ENCODE measurements around the gene MFSD2B.
"Not testable (repeated sequence)": the region's sequence is repeated elsewhere in the genome, so short reads cannot be mapped to it uniquely, and the experiment has no call there.

Gene MFSD2B, protein sequence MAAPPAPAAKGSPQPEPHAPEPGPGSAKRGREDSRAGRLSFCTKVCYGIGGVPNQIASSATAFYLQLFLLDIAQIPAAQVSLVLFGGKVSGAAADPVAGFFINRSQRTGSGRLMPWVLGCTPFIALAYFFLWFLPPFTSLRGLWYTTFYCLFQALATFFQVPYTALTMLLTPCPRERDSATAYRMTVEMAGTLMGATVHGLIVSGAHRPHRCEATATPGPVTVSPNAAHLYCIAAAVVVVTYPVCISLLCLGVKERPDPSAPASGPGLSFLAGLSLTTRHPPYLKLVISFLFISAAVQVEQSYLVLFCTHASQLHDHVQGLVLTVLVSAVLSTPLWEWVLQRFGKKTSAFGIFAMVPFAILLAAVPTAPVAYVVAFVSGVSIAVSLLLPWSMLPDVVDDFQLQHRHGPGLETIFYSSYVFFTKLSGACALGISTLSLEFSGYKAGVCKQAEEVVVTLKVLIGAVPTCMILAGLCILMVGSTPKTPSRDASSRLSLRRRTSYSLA

GRCh38 chr2:24009680-24010476 is at the start of gene MFSD2B:
TSS of gene MFSD2B (plus strand) at chr2:24010085. CDS start at chr2:24010097, 12 bp downstream.
- FAIRE-seq (no peak), DNase-seq (ENCODE audit: insufficient read length, low spot score) (no peak)

- FAIRE-seq = no peak
- no peak for DNase-seq (ENCODE audit: insufficient read length, low spot score)
Observed at GRCh38 chr2:23967846-23968245, 42.0 kb upstream of the MFSD2B start.

DNA sequence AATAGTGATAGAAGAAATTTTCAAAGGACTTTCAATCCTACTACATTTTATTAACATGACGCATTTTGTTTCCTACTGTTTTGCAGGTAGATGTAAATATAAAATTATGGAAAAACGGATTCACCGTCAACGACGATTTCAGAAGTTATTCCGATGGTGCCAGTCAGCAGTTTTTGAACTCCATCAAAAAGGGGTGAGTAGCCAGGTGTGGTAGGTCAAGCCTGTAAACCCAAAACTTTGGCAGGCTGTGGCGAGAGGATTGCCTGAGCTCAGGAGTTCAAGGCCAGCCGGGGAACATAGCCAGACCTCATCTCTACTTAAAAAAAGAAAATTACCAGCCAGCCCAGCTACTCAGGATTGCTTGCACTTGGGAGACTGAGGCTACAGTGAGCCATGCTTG is 33.0 kb upstream of the MFSD2B start:
- FAIRE-seq (no peak), DNase-seq (ENCODE audit: insufficient read length, low spot score) (no peak)

DNA sequence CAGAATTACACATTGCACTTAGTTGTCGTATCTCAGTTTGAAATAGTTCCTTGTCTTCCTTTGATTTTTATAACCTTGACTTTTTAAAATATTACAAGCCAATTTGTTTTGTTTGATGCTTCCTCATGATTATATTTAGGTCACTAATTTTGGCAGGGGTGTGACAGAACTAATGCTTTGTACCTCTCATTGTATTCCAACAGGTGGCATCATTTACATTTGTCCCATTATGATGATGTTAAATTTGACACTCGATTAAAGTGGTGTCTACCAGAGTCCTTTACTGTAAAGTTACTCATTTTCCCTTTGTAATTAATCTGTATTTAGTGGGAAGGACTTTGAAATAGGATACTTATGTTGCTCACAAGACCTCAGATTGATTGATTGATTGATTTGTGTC is 21.5 kb upstream of the MFSD2B start:
- FAIRE-seq = peak; percentile 73
- DNase-seq (ENCODE audit: insufficient read length, low spot score) = no peak

DNA sequence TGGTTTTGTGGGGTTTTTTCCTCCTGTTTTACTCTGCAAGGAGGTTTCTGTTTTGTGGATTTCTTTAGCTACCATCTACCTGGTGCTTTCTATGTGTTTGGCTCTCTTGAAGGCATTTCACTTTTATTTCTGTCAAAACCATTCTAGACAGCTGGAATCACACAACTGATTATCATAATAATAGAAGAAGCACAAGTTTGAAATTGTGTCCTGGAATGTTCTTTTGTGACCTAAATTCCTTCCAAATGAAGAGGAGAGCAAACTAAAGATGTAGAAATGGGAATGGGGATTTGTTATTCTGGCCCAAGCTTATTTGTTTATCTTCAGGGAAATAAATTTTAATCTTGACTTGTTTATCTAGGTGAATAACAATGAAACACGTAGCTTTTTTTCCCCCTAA is 17.0 kb upstream of the MFSD2B start:
- DNase-seq (ENCODE audit: insufficient read length, low spot score) = no peak
- no peak for FAIRE-seq

DNA sequence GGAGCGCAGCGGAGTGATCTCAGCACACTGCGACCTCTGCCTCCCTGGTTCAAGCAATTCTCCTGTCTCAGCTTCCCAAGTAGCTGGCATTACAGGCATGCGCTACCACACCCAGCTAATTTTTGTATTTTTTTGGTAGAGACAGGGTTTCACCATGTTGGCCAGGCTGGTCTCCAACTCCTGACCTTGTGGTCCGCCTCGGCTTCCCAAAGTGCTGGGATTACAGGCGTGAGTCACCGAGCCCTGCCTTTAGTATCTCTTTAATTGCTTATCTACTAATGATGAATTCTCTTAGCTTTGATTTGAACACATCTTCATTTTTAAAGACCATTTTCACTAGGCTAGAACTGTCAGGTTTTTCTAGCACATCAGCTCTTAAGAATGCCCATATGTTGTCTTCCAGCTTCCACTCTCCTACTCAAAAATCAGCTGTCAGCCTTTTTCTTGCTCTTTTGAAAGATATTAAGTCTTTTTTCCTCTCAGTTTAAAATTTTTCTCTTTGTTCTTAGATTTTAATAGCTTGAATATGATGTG is 16.1 kb upstream of the MFSD2B start:
- DNase-seq (ENCODE audit: insufficient read length, low spot score) = no peak
- FAIRE-seq = no peak

DNA sequence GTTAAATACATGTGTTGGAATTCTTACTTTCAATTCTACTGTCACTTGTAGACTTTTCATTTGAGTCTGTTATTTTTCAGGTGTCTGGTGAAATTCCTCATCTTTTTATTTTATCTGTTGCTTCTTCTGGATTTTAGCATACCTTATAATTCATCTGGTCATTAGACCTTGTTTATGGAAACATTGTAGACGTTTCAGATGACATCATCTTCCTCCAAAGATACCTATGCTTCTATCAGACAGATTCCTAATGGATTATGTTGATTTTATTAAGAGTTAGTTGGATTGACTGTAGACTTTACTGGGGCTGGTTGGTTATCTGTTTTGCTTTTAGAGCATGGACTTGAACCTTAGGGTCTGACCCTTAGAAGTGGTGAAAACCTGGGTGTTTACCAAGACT is 15.3 kb upstream of the MFSD2B start:
- FAIRE-seq (no peak), DNase-seq (ENCODE audit: insufficient read length, low spot score) (no peak)

GRCh38 chr2:24007693-24008092 is 2.2 kb upstream of the MFSD2B start:
- DNase-seq (ENCODE audit: insufficient read length, low spot score) = no peak
- FAIRE-seq = no peak

DNA sequence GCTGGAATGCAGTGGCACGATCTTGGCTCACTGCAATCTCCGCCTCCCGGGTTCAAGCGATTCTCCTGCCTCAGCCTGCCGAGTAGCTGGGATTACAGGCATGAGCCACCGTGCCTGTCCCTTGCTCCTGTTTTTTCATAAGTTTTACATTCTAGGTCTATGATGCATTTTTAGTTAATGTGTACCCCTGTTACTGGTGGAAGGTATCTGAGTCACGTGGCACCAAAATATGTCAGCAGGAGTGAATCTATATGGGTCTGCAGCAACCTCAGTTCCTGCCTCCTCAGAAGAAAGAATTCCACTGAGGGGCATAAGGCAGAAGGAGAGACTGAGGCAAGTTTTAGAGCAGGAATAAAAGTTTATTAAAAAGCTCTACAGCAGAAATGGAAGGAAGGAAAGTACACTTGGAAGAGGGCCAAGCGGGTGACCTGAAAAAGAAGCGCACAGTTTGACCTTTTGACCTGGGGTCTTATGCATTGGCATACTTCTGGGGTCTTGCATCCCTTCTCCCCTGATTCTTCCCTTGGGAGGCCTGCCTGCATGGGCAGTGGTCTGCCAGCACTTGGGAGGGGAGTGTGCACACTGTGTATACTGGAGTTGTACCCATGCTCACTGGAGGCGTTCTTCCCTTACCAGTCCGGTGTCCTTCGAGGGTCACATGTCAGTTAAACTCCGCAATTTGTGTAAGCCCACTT is 1.1 kb upstream of the MFSD2B start:
- no peak for FAIRE-seq
- DNase-seq (ENCODE audit: insufficient read length, low spot score) = no peak

DNA sequence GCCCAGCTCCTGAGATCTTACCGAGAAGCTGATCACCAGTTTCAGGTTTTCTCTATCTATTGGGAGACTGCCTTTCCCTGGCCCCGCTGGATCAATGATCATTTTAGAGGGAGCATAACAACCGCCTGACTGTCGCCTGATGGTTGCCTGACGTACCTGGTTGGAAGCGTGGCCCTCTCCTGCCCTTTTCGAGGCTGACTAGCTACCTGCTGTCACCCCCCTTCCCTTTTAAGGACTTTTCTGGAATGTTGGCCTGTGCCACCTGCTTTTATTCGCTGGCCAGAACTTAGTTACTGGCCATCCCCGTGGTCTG is 562 bp upstream of the MFSD2B start:
- FAIRE-seq (no peak), DNase-seq (ENCODE audit: insufficient read length, low spot score) (no peak)

DNA sequence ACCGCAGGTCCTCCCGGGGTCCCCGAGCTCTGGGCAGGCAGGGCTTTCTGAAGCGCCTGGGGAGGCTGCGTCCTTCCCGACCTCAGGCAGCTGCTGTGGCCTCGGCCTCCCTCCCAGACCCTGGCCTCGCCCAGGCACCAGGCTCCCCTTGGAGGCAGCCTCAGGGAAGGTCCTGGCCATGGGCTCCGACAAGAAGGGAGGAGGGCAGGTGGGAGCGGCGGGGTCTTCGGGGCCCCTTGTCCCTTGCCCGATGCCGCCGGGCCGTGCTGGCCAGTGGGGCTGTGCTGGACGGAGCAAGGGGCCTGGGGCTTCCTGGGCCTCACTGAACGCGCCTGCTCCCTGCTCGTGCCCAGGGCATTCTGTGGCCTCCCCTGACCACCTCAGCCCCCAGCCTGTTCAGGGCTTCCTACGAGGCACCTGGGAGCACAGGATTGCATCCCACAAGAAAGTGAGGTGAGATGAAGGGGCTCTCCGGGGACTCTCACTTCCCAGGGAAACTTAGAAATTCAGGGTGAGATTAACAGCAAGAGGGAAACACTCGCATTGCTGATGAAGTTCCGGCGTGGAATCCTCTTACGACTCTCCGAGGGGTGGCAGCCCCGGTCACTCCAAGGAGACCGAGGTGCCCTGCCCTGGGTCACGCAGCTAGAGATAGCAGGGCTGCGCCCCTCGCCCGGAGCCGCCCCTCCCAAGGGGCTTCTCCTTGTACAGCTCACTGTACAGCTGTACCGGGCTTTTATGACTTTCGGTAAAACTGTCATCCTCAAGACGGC is 778 bp downstream of the MFSD2B start:
- FAIRE-seq (no peak), DNase-seq (ENCODE audit: insufficient read length, low spot score) (no peak)

- DNase-seq (ENCODE audit: insufficient read length, low spot score) (no peak), FAIRE-seq (no peak)
Observed at GRCh38 chr2:24011250-24012104, 1.6 kb downstream of the MFSD2B start.

- DNase-seq (ENCODE audit: insufficient read length, low spot score) = no peak
Observed at GRCh38 chr2:24012521-24013188, 2.8 kb downstream of the MFSD2B start.

GRCh38 chr2:24014902-24015301 is 5.0 kb downstream of the MFSD2B start:
- DNase-seq (ENCODE audit: insufficient read length, low spot score); FAIRE-seq: not testable (repeated sequence)

More at GRCh38 chr2:24012521-24013188, 2.8 kb downstream of the MFSD2B start:
- FAIRE-seq = no peak

DNA sequence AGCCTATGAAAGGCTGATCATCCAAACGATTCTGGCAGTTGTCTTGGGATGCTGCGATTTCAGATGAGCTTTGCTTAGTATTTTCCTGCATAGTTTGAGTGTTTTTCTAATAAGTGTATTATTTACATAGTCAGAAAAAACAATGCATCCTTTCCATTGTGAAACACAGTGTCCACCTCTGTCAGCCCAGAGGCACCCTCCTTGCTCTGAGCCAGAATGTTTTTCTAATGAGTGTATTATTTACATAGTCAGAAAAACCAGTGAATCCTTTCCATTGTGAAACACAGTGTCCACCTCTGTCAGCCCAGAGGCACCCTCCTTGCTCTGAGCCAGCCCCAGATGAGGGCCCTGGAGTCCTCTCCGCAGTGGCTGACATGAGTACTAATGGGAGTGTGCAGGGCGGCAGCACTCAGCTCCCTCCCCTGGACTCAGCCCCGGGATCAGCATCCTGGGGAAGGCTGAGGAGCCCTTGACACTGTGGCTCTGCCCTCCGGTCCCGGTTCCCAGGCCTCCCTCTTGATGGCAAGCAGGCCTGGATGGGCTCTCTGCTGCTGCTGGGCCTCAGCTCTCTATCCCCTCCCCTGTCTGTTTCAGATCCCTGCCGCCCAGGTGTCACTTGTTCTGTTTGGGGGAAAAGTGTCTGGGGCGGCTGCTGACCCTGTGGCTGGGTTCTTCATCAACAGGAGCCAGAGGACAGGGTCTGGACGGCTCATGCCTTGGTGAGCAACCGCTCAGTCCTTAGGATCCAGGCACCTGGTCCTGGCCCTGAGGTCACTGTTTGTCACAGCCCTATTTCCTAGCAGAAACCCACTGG is 5.9 kb downstream of the MFSD2B start:
- DNase-seq (ENCODE audit: insufficient read length, low spot score) = no peak

DNA sequence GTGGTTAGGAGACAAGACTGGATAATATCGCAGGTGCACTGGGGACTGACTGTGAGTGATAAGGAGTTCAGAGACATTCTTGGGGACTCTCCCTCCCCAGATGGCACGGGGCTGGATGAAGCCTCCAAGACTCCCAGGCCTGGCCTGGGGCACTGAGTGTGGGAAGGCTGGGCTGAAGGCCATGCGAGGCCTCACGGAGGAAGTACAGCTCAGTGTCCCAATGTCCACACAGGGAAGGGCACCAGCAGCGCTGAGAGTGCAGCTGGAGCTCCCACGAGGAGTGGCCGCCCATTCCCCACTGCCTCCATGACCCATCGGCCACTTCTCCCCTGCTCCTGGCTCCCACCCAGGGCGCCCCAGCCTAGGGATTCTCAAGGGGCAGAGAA is 6.5 kb downstream of the MFSD2B start:
- DNase-seq (ENCODE audit: insufficient read length, low spot score) = no peak
- no peak for FAIRE-seq

More for the DNA sequence above, 5.9 kb downstream of the MFSD2B start:
- FAIRE-seq = no peak

GRCh38 chr2:24016853-24017703 is 7.2 kb downstream of the MFSD2B start:
- no peak for DNase-seq (ENCODE audit: insufficient read length, low spot score)
- no peak for FAIRE-seq

Data from GM19239 (cell line).